Measurements from ENCODE around the gene SYTL4.
A peak's percentile ranks its signal among the peaks of the same experiment; 100 is the strongest.

The SYTL4 gene

DNA sequence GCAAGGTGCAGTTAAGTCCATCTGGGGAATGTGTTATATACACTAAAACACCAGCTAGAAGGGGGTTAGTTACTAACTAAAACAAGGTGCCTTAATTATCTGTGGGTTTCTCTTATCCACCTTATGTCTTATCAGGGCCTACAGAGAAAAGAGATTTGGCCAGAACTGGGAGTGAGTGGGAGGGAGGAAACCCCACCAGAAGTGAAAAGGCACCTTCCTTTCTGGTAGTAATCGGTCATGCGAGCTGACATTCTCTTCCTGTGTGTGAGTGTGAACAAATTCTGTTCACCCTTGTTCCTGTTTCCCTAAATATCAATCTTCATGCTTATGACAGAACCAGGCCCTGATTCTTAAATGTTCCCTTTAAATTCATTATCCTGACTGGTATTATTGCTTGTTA lies 44.4 kb downstream of the SYTL4 start:
- peak; percentile 22 for DNase-seq

DNA sequence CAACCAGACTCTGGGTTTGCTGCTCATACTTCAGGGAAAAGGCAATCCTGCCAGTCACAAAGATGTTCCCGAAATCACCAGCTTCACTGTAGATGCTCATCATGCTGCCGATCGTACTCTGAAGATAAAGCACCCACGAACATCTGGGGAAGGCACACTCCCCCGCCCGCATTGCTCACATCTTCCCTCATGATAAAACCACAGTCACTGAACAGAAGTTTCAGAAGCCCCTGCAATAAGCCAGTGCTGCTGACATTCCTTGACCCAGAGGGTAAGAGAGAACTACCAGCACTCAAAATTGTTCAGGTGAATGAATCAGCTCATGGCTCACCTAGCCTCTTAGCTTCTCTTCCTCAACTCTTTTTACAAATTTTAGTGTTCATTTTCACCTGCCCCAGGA lies 44.8 kb downstream of the SYTL4 start:
- peak; percentile 51 for DNase-seq

DNA sequence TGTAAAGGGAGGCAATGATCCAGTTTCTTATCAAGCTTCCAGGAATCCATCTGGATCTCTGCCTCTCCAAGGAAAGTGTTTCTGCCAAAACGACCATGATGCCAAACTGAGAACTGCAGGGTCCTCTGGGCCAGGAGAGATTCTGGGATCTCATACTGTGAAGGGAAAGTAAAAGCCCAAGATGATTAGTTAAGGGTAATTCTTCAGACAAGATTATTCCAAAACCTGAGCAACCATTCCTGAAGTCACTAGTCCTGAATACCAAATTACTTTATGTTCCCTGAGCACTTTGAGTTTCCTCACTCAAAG lies 46.0 kb downstream of the SYTL4 start:
- no peak for DNase-seq

DNA sequence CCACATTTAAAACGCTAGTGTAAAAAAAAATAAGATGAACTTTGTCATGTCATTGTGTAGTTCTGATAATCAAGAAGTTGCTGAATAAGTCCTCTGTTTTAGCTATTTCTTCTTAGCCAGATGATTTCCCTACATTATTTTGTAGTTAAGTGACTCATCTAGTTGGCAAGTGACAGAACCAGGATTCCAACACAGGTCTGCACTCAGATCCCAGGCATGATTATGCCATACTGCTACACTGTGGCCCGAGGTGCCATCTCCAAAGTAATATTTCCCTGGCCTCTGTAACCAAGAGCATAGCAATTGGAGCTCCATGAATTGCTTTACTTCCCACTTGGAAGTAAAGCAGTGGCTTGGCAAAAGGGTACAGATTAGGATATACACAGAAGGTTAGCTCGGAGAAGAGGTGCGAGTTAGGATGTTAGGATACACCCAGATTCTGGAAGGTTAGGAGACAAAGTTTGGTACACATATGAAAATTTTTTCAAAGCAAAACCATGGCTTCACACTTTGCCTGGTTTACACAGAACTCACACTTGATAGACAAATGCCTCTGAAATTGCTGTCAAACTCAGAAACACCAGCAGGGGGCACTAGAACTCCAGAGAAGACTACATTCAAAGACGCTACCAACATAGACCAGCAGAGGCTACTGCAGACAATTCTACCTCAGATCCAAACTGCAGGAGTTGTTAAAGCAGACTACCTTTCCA lies 46.5 kb downstream of the SYTL4 start:
- DNase-seq = peak; percentile 84

DNA sequence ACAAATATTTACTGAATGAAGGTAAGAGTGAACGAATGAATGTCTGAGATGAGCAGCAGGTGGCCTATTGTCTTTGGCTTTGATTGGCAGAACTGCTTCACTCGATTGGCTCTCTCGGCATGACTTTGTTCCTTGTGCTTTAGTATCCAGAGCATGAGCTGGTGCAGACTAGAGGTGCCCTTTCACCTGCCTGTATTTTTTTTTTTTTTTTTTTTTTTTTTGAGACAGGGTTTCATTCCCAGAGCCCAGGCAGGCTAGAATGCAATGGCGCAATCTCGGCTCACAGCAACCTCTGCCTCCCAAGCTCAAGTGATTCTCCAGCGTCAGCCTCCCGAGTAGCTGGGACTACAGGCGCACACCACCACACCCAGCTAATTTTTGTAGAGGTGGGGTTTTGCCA lies 49.0 kb downstream of the SYTL4 start:
- DNase-seq = no peak

DNA sequence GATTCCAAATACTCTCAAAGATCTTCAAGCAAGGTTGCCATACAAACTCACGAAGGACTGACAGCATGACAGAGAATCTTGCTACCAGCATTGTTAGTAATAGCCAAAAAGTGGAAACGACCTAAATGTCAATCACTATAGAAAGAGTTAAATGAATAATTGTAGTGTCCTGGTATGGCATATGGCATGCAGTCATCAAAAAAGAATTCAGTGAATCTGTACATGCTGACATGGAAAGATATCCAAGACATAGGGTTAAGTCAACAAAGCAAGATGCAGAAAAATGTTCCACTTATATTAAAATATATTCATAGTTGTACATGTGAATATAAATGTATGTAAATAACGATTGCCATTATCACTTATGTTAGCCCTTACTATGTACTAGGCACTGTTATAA lies 50.3 kb downstream of the SYTL4 start:
- no peak for DNase-seq

DNA sequence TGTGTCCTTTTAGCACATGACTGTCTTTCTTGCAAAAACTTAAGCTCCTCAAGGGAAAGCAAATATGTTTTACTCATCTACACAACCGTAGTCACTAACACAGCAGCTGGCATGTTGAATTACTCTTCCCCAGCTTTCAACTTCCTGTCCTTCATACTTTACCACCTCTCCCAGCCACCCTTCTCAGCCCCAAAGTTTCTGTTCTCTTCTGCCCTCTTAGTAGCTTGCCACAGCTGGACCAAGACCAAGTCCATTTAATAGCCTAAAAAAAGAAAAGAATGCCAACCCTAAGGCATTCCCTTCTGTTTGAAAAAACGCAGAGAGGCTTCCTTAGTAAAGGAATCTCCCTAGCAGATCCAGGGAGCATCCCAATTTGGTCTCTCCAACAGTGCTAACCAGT lies 51.2 kb downstream of the SYTL4 start:
- DNase-seq = no peak

DNA sequence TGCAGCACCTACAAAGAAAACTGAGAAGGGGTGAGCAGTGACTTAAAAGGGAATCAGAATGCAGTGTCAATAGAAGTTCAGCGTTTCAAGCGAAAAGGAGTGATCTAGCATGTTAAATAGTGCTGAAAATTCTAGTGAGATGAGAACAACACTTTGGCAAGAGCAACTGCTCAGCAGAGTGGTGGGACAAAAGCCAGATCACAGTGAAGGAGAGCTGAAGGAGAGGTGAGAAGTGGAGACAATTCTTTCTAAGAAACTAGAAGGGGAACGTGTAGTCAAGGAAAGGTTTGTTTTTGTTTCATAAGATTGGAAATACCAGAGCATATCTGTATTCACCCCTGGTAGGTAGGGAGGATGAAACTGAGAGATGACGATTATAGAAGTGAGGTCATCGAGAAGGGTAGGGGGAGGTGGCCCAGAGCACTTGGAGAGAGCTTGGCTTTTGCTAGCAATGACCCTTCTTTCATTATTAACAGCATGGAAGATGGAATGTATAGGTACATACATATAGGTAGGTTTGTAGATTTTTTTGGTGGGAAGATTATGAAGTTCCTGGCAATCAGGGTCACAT lies 54.2 kb downstream of the SYTL4 start:
- DNase-seq = no peak

DNA sequence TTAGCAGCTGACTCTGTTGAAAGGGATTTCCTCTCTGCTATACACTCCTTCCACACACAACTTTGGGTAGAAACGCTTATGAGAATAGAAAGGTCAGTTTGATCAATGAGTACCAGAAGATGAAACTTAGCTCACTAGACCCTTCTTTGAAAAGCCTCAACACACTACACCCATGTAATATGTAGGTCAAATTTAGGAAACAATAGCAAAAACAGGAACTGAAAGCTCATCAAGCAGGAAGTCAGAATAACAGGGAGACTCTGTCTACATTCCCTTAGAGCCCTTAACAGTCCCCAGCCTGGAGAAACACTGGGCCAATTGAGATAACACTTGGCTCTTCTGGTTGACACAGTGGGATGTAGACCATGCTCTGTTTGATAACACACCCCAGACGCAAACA lies 57.2 kb downstream of the SYTL4 start:
- DNase-seq = peak; percentile 37

DNA sequence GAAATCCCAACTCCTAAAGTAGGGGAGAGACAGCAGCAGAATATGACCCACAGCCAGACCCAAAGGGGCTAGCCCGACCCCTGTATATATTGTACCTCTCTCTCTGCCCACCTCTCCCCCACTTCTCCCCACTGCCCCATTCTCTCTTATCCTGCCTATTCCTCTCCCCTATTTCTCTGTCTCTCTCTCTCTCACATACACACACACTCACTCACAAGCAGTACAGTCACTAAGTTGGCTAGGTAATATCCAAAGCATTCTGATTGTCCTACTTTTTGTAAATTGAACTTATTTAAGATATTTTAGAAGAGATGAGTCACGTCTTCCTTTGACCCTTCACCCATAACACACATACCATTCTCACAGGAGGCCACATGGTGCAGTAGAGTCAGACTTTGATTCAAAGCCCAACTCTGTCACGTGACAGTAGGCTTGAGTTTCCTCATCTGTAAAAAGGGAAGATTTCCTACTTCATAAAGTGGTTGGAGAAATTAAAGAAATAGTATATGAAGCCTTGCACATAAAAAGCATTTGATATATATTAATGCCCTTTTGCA lies 58.4 kb downstream of the SYTL4 start:
- DNase-seq = no peak

DNA sequence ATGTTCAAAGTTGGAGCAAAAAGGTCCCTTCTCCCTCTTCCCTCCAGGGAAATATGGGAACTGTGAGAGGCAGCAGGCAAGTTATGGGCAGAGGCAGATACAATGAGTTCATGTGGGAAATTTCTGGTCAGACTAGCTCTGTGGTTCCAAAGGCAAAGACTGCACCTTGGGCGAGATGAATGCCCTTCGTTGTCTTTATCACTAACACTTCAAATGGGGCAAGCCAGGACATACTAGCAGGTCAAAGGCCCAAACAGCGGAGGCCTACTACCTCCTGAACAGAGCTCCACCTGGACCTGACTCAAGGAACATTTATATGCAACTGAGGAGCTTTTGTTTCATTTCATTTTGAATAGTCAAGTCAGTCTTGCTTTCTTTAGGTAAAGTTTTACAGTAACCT lies 59.0 kb downstream of the SYTL4 start:
- DNase-seq = no peak

DNA sequence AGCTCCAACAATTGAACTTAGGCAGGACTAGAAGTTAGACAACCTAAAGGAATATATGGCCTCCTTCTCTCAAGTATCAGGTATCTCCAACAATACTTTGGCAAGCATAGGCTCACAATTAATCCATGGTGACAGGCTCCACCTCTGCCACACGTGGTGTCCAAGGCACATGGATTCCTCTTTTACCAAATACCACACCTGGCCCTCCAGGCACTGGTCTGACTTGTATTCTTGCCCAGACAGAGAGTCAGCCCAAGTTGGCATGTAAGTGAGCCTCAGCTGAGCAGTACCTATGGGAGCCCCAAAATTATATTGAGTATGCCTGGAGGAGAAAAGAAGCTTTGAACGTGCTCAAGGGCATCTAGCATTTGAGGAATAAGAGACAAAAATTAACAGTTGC lies 68.3 kb downstream of the SYTL4 start:
- no peak for DNase-seq

DNA sequence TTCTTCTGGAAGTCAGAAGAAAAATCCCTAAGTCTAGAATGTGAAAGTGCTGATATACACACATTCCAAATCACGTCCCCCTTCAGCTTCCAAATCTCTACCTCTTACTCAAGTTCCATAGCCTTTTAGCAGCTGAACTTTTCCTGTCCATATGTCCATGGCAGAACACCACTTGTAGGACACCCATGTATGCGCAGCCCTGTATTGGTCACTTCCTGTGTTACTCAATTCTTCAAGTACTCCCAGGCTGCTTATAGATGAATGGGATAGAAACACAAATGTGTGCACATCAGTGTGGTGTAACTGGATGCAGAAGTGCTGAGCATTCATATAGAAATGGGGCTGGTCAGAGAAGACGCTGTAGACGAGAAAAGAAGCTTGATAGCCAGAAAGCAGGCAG lies 69.1 kb downstream of the SYTL4 start:
- DNase-seq = no peak

DNA sequence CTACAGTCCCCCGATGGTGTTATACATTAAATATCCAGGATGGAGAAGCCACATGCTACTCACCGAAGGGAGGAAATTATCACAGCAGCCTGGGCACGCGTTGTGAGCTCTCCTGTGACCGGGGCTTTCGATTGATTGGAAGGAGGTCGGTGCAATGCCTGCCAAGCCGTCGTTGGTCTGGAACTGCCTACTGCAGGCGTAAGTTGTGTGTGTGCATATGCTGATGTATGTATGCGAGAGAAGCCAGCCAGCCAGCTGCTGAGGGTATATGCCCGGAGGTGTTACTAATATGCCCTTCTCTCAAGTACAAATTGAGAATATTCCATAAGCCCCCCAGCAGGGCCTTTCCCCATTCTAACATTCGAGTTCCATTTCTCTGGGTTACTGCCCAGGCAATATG lies 69.8 kb downstream of the SYTL4 start:
- no peak for DNase-seq

DNA sequence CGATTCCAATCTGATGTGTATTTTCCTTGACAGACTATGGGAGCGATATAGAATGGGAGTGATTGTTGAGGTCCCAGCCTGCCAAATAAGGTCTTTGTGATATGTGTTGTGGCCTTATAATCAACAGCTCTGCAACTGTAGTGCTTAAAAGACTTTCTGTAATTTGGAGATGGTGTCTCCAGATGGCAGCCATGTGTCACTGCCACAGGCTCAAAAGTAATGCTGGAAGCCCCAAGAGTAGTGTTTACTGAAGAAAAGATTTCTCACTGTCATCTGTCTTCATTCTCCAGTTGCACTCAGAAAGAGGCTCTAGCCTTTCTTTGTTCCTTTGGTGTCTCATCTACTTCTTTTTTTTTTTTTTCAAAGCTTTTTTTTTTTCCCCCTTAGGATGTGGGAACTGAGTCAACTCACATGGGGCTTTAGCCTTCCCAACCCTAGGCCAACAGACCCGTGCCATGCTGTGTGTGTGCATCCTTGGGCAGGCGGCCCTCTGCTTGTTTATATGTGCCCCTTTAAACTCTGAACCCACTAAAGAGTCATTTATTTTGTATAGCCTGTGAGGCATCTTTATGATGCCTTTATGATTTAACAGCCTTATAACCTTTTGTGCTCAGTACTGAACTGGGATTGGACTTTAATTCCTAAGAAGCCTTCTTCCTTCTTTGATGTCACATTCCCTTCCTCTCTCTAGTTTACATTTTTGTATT lies 72.3 kb downstream of the SYTL4 start:
- no peak for DNase-seq

DNA sequence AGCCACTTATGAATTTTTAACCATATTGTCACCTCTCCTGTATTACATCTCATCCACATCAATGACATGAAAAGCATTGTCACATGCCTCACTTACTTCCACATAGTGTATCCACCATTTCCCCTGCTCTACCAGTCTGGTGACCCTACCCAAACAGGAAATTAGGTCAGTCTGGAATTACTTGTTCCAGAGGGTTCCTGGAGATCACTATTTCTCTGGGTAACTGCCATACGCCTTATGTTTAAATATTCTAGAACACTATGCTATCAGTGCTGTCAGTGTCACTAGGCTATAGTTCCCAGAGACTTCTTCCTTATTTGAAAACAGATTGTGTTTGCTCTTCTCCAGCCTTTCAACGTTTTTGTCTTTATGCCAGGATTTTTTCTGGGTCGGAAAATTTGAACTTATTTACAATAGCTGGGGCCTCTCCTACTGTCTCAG lies 73.0 kb downstream of the SYTL4 start:
- no peak for DNase-seq

DNA sequence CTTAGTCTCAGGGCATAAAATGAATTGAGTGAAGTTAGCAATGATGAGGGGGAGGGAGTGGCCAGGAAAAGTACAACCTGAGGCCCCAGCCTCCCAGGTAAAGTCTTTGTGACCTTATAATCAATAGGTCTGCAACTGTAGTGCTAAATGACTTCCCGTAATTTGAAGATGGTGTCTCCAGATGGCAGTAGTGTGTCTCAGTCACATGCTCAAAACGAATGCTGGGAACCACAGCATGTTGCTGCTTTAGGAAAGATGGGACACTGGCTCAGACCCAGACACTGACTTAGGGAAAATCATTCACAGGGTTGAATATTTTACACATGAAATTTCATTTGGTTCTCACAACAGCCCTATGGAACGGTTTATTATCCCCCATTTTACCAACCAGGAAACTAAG lies 77.7 kb downstream of the SYTL4 start:
- DNase-seq = peak; percentile 53

DNA sequence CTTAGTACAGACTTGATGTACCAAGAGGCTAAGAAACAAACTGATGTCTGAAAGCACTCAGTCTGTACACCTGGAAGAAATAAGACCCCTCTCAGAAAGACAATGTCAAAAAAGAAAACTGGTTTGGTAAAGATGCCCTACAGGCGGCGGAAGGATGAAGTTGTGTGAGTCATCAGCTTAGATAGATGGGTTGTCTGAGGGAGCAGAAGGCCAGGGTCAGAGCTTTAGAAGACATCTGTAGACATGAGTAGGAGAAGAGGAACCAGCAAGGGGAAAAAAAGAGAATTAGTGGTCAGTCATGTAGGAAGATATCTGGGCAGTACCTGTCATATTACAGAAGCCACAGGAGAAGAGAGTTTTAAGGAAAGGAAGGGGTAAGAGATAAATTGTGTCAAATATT lies 79.7 kb downstream of the SYTL4 start:
- DNase-seq = no peak

DNA sequence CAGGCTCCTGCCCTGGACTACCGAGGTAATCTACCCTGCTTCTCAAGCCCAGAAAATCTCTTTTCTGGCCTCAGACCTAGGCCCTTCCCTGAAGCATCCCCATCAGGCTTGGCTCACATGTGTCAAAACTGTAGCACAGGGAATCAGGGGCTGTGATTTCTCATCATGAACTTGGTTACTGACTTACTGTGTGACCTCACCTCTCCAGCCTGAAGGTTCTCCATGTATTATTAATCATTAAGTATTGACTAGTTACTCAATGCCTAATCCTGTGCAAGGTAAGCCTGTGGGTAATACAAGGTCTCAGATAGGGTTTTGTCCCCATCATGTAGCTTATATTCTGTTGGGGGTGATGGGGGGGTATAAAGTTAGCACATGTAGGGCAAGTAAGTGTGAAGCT lies 81.1 kb downstream of the SYTL4 start:
- DNase-seq = no peak

DNA sequence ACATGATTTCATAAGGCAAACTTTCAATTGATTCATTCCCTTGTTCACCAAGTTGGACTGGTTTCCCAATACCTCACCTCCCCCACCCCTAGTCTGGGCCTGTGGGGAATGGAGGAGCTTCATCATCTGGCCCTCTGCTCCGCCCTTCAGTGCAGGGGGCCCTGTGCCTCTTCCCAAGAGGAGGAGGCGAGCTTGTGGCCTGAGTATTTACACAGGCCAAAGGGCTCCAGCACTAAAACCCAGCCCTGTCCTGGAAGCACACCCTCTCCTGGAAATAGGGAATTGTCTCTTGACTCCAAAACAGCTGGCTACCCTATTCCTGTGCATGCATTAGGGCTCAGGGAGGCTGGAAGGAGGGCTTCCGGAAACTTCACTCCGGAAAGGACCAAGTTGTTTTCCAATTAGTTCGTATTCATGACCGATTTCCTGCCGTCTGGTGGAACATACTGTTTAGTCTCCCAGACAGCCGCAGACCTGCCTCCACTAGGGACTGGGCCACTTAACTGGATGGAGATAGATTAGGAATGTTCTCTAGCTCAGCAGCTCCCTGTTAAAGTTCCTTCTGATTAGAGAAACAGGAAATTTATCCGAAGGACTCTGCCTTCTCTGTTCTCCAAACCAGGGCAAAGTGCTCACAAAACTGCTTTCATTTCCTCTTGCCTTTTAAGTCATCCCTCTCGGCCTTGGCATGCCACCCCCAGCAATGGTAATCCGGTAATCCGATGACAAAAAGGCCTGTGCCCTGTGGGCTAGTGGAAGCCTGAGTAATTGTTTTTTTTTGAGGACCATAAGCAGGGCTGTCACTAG lies 82.2 kb downstream of the SYTL4 start:
- DNase-seq = no peak

DNA sequence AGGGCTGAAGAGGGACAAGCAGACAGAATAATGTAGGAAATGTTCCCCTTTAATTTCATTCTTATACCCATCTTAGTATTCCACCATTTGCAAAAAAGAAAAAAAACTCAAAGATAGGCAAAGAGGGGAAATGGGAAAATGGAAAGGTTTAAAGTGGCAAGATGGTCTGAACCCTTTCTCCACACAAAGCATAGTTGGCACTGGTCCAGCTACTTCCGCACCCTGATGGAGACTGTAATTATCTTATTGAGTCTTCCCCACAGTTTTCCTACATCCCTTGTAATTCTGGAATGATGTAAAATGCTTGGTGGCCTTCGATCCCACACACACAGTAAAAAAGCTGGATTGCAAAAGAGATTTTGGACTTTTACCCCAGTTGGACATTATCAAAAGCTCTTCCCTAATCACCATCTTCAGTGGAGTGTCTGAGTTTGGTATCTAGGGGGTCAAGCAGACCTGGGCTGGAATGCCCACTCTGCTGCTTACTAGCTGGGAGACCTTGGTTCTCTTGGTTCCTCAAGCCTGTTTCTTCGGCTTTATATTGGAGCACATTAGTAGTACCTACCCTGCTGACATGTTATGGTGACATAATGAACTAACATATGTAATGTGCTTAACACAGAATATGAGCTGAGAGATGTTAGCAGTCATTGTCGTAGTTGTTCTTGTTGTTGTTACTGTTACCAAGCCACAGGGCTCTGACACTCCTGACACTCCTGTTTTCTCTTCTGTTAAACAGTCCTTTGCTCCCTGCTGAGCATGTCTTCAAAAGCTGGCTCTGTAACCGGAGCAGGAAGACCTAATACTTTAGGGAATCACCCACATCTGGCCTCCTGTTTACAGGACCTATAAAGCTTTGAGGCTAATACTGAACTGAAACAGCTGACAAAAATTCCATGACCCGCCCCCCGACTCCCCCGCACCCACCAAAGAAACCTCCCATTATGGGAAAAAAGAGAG lies 83.2 kb downstream of the SYTL4 start:
- no peak for DNase-seq

DNA sequence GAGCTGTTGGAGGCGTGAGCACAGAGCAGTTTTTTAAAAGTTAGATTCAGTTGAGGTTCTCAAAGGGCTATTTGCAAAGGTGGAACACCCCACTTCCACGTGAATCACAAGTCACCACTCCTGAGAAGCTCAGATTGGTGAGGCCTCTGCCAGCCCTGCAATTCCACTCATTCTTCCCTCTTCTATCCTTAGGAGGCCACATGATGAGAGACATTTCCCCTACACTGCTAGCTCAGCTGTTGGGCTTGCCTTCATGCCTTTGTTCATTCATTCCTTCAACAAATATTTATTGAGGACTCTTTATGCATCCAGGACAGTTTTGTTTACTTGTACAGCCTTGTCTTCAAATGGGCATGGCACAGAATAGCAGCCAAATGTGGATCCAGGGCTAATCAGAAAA lies 84.2 kb downstream of the SYTL4 start:
- no peak for DNase-seq
